Measurements from ENCODE around the gene GCSH. TPM values are rescaled to one million over a fixed set of nuclear protein-coding genes. Genes with fewer than 3 reads are reported as not detected.

Gene GCSH
- total RNA-seq, 1 experiment from 2014 or later: 36.6 TPM

DNA sequence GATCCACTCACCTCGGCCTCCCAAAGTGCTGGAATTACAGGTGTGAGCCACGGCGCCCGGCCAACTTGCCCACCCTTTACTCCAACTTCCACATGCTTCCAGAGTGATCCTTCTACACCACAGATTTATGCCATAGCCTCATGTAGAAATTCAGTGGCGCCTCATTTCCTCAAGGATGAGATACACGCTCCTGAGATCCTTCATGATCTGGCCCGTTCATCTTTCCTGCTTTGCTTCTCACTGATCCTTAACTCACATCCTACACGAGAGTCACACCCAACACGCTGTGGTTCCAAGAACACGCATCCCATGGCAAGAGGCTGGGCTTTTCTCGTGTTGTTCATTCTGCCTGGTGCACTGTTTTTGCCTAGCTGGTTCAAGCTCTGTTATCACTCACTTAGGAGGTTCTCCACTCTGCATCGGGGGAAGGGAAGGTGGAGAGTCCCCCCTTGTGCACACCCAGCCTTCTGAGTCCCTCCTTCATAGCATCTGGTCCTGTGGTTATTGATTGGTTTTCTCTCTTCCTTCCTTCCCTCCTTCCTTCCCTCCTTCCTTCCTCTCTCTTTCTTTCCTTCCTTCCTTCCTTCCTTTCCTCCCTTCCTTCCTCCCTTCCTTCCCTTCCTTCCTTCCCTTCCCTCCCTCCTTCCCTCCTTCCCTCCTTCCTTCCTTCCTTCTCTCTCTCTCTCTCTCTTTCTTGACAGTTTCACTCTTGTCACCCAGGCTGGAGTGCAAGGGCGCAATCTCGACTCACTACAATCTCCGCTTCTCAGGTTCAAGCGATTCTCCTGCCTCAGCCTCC lies 32.7 kb upstream of the GCSH start:
- CTCF ChIA-PET: no interaction called here
- TF ChIP-seq, protein P1, sequence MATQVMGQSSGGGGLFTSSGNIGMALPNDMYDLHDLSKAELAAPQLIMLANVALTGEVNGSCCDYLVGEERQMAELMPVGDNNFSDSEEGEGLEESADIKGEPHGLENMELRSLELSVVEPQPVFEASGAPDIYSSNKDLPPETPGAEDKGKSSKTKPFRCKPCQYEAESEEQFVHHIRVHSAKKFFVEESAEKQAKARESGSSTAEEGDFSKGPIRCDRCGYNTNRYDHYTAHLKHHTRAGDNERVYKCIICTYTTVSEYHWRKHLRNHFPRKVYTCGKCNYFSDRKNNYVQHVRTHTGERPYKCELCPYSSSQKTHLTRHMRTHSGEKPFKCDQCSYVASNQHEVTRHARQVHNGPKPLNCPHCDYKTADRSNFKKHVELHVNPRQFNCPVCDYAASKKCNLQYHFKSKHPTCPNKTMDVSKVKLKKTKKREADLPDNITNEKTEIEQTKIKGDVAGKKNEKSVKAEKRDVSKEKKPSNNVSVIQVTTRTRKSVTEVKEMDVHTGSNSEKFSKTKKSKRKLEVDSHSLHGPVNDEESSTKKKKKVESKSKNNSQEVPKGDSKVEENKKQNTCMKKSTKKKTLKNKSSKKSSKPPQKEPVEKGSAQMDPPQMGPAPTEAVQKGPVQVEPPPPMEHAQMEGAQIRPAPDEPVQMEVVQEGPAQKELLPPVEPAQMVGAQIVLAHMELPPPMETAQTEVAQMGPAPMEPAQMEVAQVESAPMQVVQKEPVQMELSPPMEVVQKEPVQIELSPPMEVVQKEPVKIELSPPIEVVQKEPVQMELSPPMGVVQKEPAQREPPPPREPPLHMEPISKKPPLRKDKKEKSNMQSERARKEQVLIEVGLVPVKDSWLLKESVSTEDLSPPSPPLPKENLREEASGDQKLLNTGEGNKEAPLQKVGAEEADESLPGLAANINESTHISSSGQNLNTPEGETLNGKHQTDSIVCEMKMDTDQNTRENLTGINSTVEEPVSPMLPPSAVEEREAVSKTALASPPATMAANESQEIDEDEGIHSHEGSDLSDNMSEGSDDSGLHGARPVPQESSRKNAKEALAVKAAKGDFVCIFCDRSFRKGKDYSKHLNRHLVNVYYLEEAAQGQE (IDR thresholded peaks at IDR 0.05; ENCODE audit: insufficient read depth in 1 of 2, low read depth in 2 of 2, low read length in 1 of 2): no peak
- TF ChIP-seq CTCF (IDR thresholded peaks at IDR 0.05) (no peak), TCF7L2 (IDR thresholded peaks at IDR 0.05; ENCODE audit: low read depth, low read length) (no peak), POLR2AphosphoS5 (IDR thresholded peaks at IDR 0.05; ENCODE audit: low read depth, low read length) (no peak), SIN3A (IDR thresholded peaks at IDR 0.05; ENCODE audit: borderline replicate concordance, insufficient read depth, low read depth, low read length) (no peak)
- H3K27me3 ChIP-seq (ENCODE audit: control insufficient read depth, insufficient read depth, low read length): no peaks in the 10 kb centered on the region
- H3K9me3 ChIP-seq (ENCODE audit: control insufficient read depth, insufficient read depth, low read depth, low read length): no peaks in the 10 kb centered on the region
- BruUV-seq (replicated peaks): no TSS peak
- in situ Hi-C loops (cut with HindIII; ENCODE audit: low pct_unique_long_range_greater_than_20kb, low sequenced_read_pairs): no loop called here
- no peak overlapping the region for H3K4me3 ChIP-seq (ENCODE audit: low read depth in 2 of 2, low read length in 2 of 2)
- POLR2A ChIA-PET: no interaction called here
- no peaks in the 10 kb centered on the region for H3K4me1 ChIP-seq (ENCODE audit: control insufficient read depth, insufficient read depth, low read length)
- DNase-seq (ENCODE audit: low read depth, low spot score): no peak
- no peaks in the 10 kb centered on the region for H3K36me3 ChIP-seq (ENCODE audit: control insufficient read depth, insufficient read depth, low read length)
- ATAC-seq: no peak
- no peak overlapping the region for H3K27ac ChIP-seq (ENCODE audit: low read length)
- intact Hi-C loops (cut with micrococcal nuclease; ENCODE audit: unreplicated experiment): no loop called here

DNA sequence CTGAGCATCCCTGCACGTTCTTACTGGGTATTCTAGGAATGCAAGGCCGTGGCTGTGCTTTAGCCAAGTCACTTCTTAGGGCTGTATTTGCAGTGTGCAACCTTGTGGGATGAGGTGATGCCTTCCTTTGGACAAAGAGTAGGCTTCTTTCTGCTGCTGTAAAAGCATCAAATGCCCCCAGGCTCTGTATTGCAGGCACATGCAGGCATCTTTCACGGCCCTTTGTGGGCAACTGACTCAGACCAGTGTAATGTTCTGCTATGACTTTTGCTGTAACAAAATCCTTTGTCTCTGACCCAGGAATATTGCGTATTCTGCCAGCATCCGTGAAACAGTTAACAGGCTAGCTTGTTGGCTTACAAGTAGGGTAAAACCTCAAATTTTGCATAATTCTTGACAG lies 30.9 kb upstream of the GCSH start:
- ChIA-PET CTCF (no interaction called here), POLR2A (no interaction called here)
- DNase-seq (ENCODE audit: low read depth, low spot score) (no peak), ATAC-seq (no peak)
- no peaks in the 10 kb centered on the region for H3K9me3 ChIP-seq (ENCODE audit: control insufficient read depth, insufficient read depth, low read depth, low read length)
- BruUV-seq (replicated peaks): no TSS peak
- TF ChIP-seq SIN3A (IDR thresholded peaks at IDR 0.05; ENCODE audit: borderline replicate concordance, insufficient read depth, low read depth, low read length) (no peak), POLR2AphosphoS5 (IDR thresholded peaks at IDR 0.05; ENCODE audit: low read depth, low read length) (no peak), TCF7L2 (IDR thresholded peaks at IDR 0.05; ENCODE audit: low read depth, low read length) (no peak), CTCF (IDR thresholded peaks at IDR 0.05) (no peak)
- TF ChIP-seq, protein P1 (IDR thresholded peaks at IDR 0.05; ENCODE audit: insufficient read depth in 1 of 2, low read depth in 2 of 2, low read length in 1 of 2): no peak
- no peak overlapping the region for H3K27ac ChIP-seq (ENCODE audit: low read length)
- no peaks in the 10 kb centered on the region for H3K36me3 ChIP-seq (ENCODE audit: control insufficient read depth, insufficient read depth, low read length)
- in situ Hi-C loops (cut with HindIII; ENCODE audit: low pct_unique_long_range_greater_than_20kb, low sequenced_read_pairs): no loop called here
- no peaks in the 10 kb centered on the region for H3K27me3 ChIP-seq (ENCODE audit: control insufficient read depth, insufficient read depth, low read length)
- intact Hi-C loops (cut with micrococcal nuclease; ENCODE audit: unreplicated experiment): no loop called here
- H3K4me3 ChIP-seq (ENCODE audit: low read depth in 2 of 2, low read length in 2 of 2): no peak overlapping the region
- no peaks in the 10 kb centered on the region for H3K4me1 ChIP-seq (ENCODE audit: control insufficient read depth, insufficient read depth, low read length)
